Stomach (tissue), 4 donors: ENCODE data around the gene C11orf21.

ENCODE experiments used
- EP300 ChIP-seq: sonication (generic); formaldehyde crosslinking; IDR thresholded peaks from one replicate; pipeline ENCODE4 v1.6.1; 2017; ENCODE audit warnings: antibody characterized with exemption
- POLR2A ChIP-seq, 4 donors: fragments of 450-650 bp; IDR thresholded peaks; one replicate each; pipeline ENCODE4 v1.6.1; 2016; ENCODE audit warnings: antibody characterized with exemption in 4 of 4, control low read depth in 2 of 4, mild to moderate bottlenecking in 1 of 4, moderate library complexity in 1 of 4
- POLR2AphosphoS5 ChIP-seq, 3 donors: sonication (generic); formaldehyde crosslinking; IDR thresholded peaks; one replicate each; pipeline ENCODE4 v1.6.1; 2016; ENCODE audit warnings: antibody characterized with exemption in 3 of 3
- TF ChIP-seq, protein P1 (sequence below), 7 experiments: fragments of 450-650 bp in 4 of 7; fragments of 200-600 bp in 3 of 7; sonication (generic) in 3 of 7; IDR thresholded peaks; one replicate each; pipeline ENCODE4 v1.5.1; 2016 to 2019; ENCODE audit warnings: antibody characterized with exemption in 7 of 7, control low read depth in 2 of 7, mild to moderate bottlenecking in 1 of 7

DNA sequence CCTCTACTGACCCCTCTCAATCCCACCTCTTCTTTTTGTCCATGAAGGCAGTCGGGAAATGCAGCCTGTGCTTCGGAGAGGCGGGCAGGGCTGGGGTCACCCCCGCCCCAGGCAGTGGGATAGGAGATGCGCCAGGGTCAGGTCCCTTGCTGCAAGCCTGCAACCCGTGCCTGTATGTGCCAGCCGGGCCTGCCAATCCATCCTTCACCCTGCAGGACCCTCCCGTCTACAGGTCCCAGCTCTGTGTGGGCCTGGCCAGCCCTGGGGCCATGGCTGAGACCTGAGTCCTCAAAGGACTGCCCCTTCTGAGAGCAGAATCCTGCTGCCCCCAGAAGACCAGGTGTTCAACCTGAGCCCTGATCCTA lies 42.3 kb downstream of the C11orf21 start:
- TF ChIP-seq, protein P1, sequence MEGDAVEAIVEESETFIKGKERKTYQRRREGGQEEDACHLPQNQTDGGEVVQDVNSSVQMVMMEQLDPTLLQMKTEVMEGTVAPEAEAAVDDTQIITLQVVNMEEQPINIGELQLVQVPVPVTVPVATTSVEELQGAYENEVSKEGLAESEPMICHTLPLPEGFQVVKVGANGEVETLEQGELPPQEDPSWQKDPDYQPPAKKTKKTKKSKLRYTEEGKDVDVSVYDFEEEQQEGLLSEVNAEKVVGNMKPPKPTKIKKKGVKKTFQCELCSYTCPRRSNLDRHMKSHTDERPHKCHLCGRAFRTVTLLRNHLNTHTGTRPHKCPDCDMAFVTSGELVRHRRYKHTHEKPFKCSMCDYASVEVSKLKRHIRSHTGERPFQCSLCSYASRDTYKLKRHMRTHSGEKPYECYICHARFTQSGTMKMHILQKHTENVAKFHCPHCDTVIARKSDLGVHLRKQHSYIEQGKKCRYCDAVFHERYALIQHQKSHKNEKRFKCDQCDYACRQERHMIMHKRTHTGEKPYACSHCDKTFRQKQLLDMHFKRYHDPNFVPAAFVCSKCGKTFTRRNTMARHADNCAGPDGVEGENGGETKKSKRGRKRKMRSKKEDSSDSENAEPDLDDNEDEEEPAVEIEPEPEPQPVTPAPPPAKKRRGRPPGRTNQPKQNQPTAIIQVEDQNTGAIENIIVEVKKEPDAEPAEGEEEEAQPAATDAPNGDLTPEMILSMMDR (IDR thresholded peaks at IDR 0.05): no peak
- TF ChIP-seq EP300: no peak
- no peak for TF ChIP-seq POLR2A (IDR thresholded peaks at IDR 0.05)
- TF ChIP-seq POLR2AphosphoS5 (IDR thresholded peaks at IDR 0.05): no peak
